ENCODE results near the gene LIME1. TPM values are rescaled to one million over a fixed set of nuclear protein-coding genes. Genes with fewer than 3 reads are reported as not detected.

LIME1 gene
- total RNA-seq, 4 donors from 2014 or later = 4.7 to 17.0 (median 7.2) TPM

- ATAC-seq = no peak
- Histone ChIP-seq H3K4me3 (no peak overlapping the region), H3K27me3 (no peaks in the 10 kb centered on the region), H3K4me1 (peaks cover 0 to 47% (median 22%) of the 10 kb centered on the region in 3 donors), H3K36me3 (peaks cover 0 to 60% of the 10 kb centered on the region in 2 donors), H3K9me3 (no peaks in the 10 kb centered on the region), H3K27ac (no peak overlapping the region)
- TF ChIP-seq POLR2AphosphoS5 (IDR thresholded peaks at IDR 0.05) (no peak), CTCF (IDR thresholded peaks at IDR 0.05) (no peak), EP300 (IDR thresholded peaks at IDR 0.05) (no peak), POLR2A (IDR thresholded peaks at IDR 0.05) (no peak)
- 61% methylated on average over 4 of the region's 15 CpGs; no CpG with 5 or more reads in 1 of the 2 donors for WGBS, 2 donors (ENCODE audit: low coverage in 1 of 2)
Observed at GRCh38 chr20:63703471-63703975, 32.9 kb upstream of the LIME1 start.

- Histone ChIP-seq H3K27me3 (no peaks in the 10 kb centered on the region), H3K9me3 (no peaks in the 10 kb centered on the region), H3K27ac (no peak overlapping the region), H3K4me3 (no peak overlapping the region), H3K4me1 (peaks cover 0 to 47% (median 22%) of the 10 kb centered on the region in 3 donors), H3K36me3 (peaks cover 0 to 64% of the 10 kb centered on the region in 2 donors)
- WGBS, 2 donors (ENCODE audit: low coverage in 1 of 2) = 90 to 94% methylated on average over 2 to 3 of the region's 11 CpGs
- no peak for TF ChIP-seq POLR2A (IDR thresholded peaks at IDR 0.05)
- TF ChIP-seq CTCF (IDR thresholded peaks at IDR 0.05) = no peak
- no peak for TF ChIP-seq EP300 (IDR thresholded peaks at IDR 0.05)
- TF ChIP-seq POLR2AphosphoS5 (IDR thresholded peaks at IDR 0.05) = no peak
- ATAC-seq = no peak
Observed at GRCh38 chr20:63703976-63704748, 32.3 kb upstream of the LIME1 start.

GRCh38 chr20:63704749-63705117 lies 31.7 kb upstream of the LIME1 start:
- TF ChIP-seq POLR2AphosphoS5 (IDR thresholded peaks at IDR 0.05) (no peak), CTCF (IDR thresholded peaks at IDR 0.05) (no peak), EP300 (IDR thresholded peaks at IDR 0.05) (no peak), POLR2A (IDR thresholded peaks at IDR 0.05) (no peak)
- H3K4me3 ChIP-seq = no peak overlapping the region
- no peaks in the 10 kb centered on the region for H3K27me3 ChIP-seq
- WGBS, 2 donors (ENCODE audit: low coverage in 1 of 2) = 80 to 90% methylated on average over 1 to 4 of the region's 6 CpGs
- H3K27ac ChIP-seq = no peak overlapping the region
- H3K36me3 ChIP-seq = peaks cover 0 to 66% of the 10 kb centered on the region in 2 donors
- H3K4me1 ChIP-seq = peaks cover 0 to 47% (median 20%) of the 10 kb centered on the region in 3 donors
- H3K9me3 ChIP-seq = no peaks in the 10 kb centered on the region
- no peak for ATAC-seq

- Histone ChIP-seq H3K4me1 (peaks cover 0 to 47% (median 18%) of the 10 kb centered on the region in 3 donors), H3K27me3 (no peaks in the 10 kb centered on the region), H3K9me3 (no peaks in the 10 kb centered on the region), H3K27ac (no peak overlapping the region), H3K36me3 (peaks cover 0 to 66% of the 10 kb centered on the region in 2 donors), H3K4me3 (no peak overlapping the region)
- no peak for ATAC-seq
- 80% methylated on average over 3 to 4 of the region's 8 CpGs for WGBS, 2 donors (ENCODE audit: low coverage in 1 of 2)
- TF ChIP-seq POLR2AphosphoS5 (IDR thresholded peaks at IDR 0.05) (no peak), EP300 (IDR thresholded peaks at IDR 0.05) (no peak), CTCF (IDR thresholded peaks at IDR 0.05) (no peak), POLR2A (IDR thresholded peaks at IDR 0.05) (no peak)
Observed at GRCh38 chr20:63705232-63706026, 31.0 kb upstream of the LIME1 start.

All from gastroesophageal sphincter (tissue), 4 donors.